GM23338 (cell line): ENCODE results near the gene MIF. TPM values are rescaled to one million over a fixed set of nuclear protein-coding genes. Genes with fewer than 3 reads are reported as not detected.
"Not testable (repeated sequence)": the region's sequence is repeated elsewhere in the genome, so short reads cannot be mapped to it uniquely, and the experiment has no call there.

Source experiments
- ATAC-seq: fragments of 200-7000 bp; cut with Tn5 transposase; 3 replicates; pipeline ENCODE4 v1.9.1; 2020
- DNase-seq: peaks from one replicate; pipeline ENCODE4 v3.0.0-alpha.2; 2015; ENCODE audit warnings: low spot score
- H2AFZ ChIP-seq: fragments of 200-600 bp; sonication (generic); 2 replicates; pipeline ENCODE4 v1.8.0; 2016; ENCODE audit warnings: antibody characterized with exemption, mild to moderate bottlenecking, moderate library complexity
- H3F3A ChIP-seq: fragments of 200-600 bp; sonication (generic); replicated peaks from 2 replicates; pipeline ENCODE4 v1.8.0; 2017; ENCODE audit warnings: antibody characterized with exemption, mixed run types, low read depth
- H3K27ac ChIP-seq: fragments of 200-600 bp; sonication (generic); 2 replicates; pipeline ENCODE4 v1.6.1; 2016; ENCODE audit warnings: low read depth
- H3K27me3 ChIP-seq: fragments of 200-600 bp; sonication (generic); 2 replicates; pipeline ENCODE4 v1.8.0; 2016; ENCODE audit warnings: mild to moderate bottlenecking, mixed run types, moderate library complexity; ENCODE audit not compliant: insufficient read depth
- H3K36me3 ChIP-seq: fragments of 200-600 bp; sonication (generic); 2 replicates; pipeline ENCODE4 v1.8.0; 2016; ENCODE audit warnings: mild to moderate bottlenecking; ENCODE audit not compliant: insufficient read depth
- H3K4me1 ChIP-seq: fragments of 200-600 bp; sonication (generic); 2 replicates; pipeline ENCODE4 v1.8.0; 2016; ENCODE audit warnings: mild to moderate bottlenecking, moderate library complexity; ENCODE audit not compliant: insufficient read depth
- H3K4me2 ChIP-seq: fragments of 200-600 bp; sonication (generic); 2 replicates; pipeline ENCODE4 v1.7.1; 2017; ENCODE audit warnings: mixed run types
- H3K4me3 ChIP-seq: fragments of 200-600 bp; sonication (generic); 2 replicates; pipeline ENCODE4 v1.6.1; 2016; ENCODE audit warnings: mixed run types
- H3K79me2 ChIP-seq: fragments of 200-600 bp; sonication (generic); replicated peaks from 2 replicates; pipeline ENCODE4 v1.8.0; 2017; ENCODE audit warnings: mild to moderate bottlenecking; ENCODE audit not compliant: insufficient read depth
- H3K9me2 ChIP-seq: fragments of 200-600 bp; sonication (generic); 2 replicates; pipeline ENCODE4 v1.8.0; 2017; ENCODE audit not compliant: insufficient read depth
- H4K20me1 ChIP-seq: fragments of 200-600 bp; sonication (generic); replicated peaks from 2 replicates; pipeline ENCODE4 v1.8.0; 2017; ENCODE audit warnings: mild to moderate bottlenecking; ENCODE audit not compliant: insufficient read depth
- H3K27ac Mint-ChIP-seq: 2 replicates; pipeline ENCODE4 v1.8.0; 2020; ENCODE audit warnings: inconsistent platforms, mild to moderate bottlenecking, moderate library complexity, mixed read lengths
- H3K27me3 Mint-ChIP-seq: 3 replicates; pipeline ENCODE4 v1.8.0; 2022; ENCODE audit warnings: low read depth, mild to moderate bottlenecking, moderate library complexity, mixed read lengths, inconsistent platforms; ENCODE audit not compliant: insufficient read depth, poor library complexity
- H3K36me3 Mint-ChIP-seq: 3 replicates; pipeline ENCODE4 v1.8.0; 2021; ENCODE audit warnings: low read depth, mild to moderate bottlenecking, inconsistent platforms, moderate library complexity, mixed read lengths
- H3K4me1 Mint-ChIP-seq: 3 replicates; pipeline ENCODE4 v1.8.0; 2020; ENCODE audit warnings: mild to moderate bottlenecking, inconsistent platforms, mixed read lengths
- H3K4me3 Mint-ChIP-seq: 3 replicates; pipeline ENCODE4 v1.8.0; 2021; ENCODE audit warnings: moderate library complexity, mild to moderate bottlenecking, inconsistent platforms, mixed read lengths
- H3K9me3 Mint-ChIP-seq: 3 replicates; pipeline ENCODE4 v1.8.0; 2020; ENCODE audit warnings: moderate library complexity, mild to moderate bottlenecking, inconsistent platforms, mixed read lengths
- CREB1 ChIP-seq: fragments of 250-450 bp; sonication (Bioruptor Pico); IDR thresholded peaks from 2 replicates; pipeline ENCODE4 v1.5.0; 2020; ENCODE audit warnings: low read depth, mild to moderate bottlenecking, moderate library complexity
- EZH2 ChIP-seq: fragments of 200-600 bp; sonication (generic); IDR thresholded peaks from one replicate; pipeline ENCODE4 v1.8.0; 2017; ENCODE audit warnings: antibody characterized with exemption, mild to moderate bottlenecking, low read depth; ENCODE audit not compliant: unreplicated experiment
- NANOG ChIP-seq: IDR thresholded peaks from 2 replicates; pipeline ENCODE4 v1.6.1; 2016; ENCODE audit warnings: antibody characterized with exemption, borderline replicate concordance
- POLR2AphosphoS5 ChIP-seq: IDR thresholded peaks from 2 replicates; pipeline ENCODE4 v1.6.1; 2016; ENCODE audit warnings: antibody characterized with exemption, low read depth
- STAT1 ChIP-seq: IDR thresholded peaks from one replicate; pipeline ENCODE4 v1.6.1; 2016; ENCODE audit warnings: antibody characterized with exemption; ENCODE audit not compliant: unreplicated experiment
- ZNF114 ChIP-seq: fragments of 250-450 bp; sonication (Bioruptor Pico); IDR thresholded peaks from 2 replicates; pipeline ENCODE4 v1.5.0; 2020; ENCODE audit warnings: mild to moderate bottlenecking, moderate library complexity
- ZNF331 ChIP-seq: fragments of 250-450 bp; sonication (Bioruptor Pico); IDR thresholded peaks from 2 replicates; pipeline ENCODE4 v1.5.0; 2020; ENCODE audit warnings: low read depth, mild to moderate bottlenecking, moderate library complexity
- polyA plus RNA-seq: library from polyadenylated mRNA; unstranded; fragments of >200 nt; fragmentation: Nextera tagmentation; extraction: Ambion mirVana; gene quantifications from 2 replicates; pipeline ENCODE4 v1.2.1, GENCODE V29; 2016
- total RNA-seq: library from RNA; depleted of rRNA; stranded (reverse); fragments of >200 nt; shearing (Covaris generic); gene quantifications from 2 replicates; pipeline ENCODE4 v1.2.3, GENCODE V29; 2014
- TF ChIP-seq, protein P1 (sequence below): IDR thresholded peaks from one replicate; pipeline ENCODE4 v1.6.1; 2018; ENCODE audit warnings: antibody characterized with exemption; ENCODE audit not compliant: unreplicated experiment
- TF ChIP-seq, protein P2 (sequence below), 2 experiments: fragments of 200-600 bp in 1 of 2; sonication (generic) in 1 of 2; conservative IDR thresholded peaks; 2 replicates each; pipeline versions ENCODE4 v1.5.1 to v1.6.1; 2016 to 2017; ENCODE audit warnings: antibody characterized with exemption in 2 of 2, low read depth in 2 of 2, mild to moderate bottlenecking in 2 of 2, moderate library complexity in 1 of 2

MIF gene
- total and polyA plus RNA-seq, 2 experiments from 2014 or later: 800 to 5,205 TPM

DNA sequence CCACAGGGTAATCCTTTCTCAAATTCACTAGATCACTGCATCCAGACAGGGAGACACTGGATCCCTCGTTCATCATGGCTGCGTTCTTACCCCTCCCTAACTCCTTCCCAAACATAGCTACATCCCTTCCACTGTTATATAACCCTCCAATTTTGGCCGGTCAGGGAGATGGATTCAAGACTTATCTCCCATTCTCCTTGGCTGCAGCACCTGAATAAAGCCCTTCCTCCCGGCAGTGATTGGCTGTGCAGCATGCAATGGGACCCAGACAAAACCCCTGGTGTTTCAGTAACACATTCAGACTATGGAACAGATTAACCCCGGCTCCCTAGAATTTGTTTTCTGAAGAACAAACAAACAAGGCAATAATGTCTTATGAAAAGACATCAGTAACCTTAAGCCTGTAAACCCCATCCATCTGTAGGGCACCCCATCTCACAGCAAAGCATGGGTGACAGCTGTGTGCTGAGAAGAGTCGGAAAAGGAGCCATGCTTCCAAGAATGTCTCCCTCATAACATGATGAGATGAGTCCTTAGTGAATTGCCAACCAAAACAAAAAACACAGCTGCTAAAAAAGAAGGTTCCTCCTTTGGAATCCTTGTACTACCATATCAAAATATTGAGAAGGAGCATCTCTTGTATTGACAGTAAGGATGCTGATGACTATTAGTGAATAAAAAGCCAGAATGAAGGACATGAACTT, 5.0 kb downstream of the MIF start (continued):
- TF ChIP-seq, protein P1, sequence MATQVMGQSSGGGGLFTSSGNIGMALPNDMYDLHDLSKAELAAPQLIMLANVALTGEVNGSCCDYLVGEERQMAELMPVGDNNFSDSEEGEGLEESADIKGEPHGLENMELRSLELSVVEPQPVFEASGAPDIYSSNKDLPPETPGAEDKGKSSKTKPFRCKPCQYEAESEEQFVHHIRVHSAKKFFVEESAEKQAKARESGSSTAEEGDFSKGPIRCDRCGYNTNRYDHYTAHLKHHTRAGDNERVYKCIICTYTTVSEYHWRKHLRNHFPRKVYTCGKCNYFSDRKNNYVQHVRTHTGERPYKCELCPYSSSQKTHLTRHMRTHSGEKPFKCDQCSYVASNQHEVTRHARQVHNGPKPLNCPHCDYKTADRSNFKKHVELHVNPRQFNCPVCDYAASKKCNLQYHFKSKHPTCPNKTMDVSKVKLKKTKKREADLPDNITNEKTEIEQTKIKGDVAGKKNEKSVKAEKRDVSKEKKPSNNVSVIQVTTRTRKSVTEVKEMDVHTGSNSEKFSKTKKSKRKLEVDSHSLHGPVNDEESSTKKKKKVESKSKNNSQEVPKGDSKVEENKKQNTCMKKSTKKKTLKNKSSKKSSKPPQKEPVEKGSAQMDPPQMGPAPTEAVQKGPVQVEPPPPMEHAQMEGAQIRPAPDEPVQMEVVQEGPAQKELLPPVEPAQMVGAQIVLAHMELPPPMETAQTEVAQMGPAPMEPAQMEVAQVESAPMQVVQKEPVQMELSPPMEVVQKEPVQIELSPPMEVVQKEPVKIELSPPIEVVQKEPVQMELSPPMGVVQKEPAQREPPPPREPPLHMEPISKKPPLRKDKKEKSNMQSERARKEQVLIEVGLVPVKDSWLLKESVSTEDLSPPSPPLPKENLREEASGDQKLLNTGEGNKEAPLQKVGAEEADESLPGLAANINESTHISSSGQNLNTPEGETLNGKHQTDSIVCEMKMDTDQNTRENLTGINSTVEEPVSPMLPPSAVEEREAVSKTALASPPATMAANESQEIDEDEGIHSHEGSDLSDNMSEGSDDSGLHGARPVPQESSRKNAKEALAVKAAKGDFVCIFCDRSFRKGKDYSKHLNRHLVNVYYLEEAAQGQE: no peak
- TF ChIP-seq POLR2AphosphoS5 (no peak), ZNF114 (no peak)

DNA sequence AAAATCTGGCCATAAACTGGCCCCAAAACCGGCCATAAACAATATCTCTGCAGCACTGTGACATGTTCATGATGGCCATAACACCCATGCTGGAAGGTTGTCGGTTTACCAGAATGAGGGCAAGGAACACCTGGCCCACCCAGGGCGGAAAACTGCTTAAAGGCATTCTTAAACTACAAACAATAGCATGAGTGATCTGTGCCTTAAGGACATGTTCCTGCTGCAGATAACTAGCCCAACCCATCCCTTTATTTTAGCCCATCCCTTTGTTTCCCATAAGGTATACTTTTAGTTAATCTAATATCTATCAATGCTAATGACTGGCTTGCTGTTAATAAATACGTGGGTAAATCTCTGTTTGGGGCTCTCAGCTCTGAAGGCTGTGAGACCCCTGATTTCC, 6.0 kb downstream of the MIF start:
- not testable (repeated sequence) for H3K9me2 ChIP-seq, H3K4me2 ChIP-seq, H3K27ac ChIP-seq, H3K27ac Mint-ChIP-seq, H3K79me2 ChIP-seq, H2AFZ ChIP-seq, ATAC-seq, DNase-seq, H3K36me3 ChIP-seq, H4K20me1 ChIP-seq, H3K27me3 ChIP-seq, H3K4me3 Mint-ChIP-seq, H3K4me3 ChIP-seq
- Histone ChIP-seq H3F3A (peaks cover 19% of the 10 kb centered on the region), H3K4me1 (peaks cover 12% of the 10 kb centered on the region; the same call in 1 of the 2 replicates)
- Mint-ChIP-seq H3K36me3 (peaks cover 51% of the 10 kb centered on the region), H3K9me3 (peaks cover 21% of the 10 kb centered on the region), H3K4me1 (peaks cover 18% of the 10 kb centered on the region), H3K27me3 (peaks cover 23% of the 10 kb centered on the region)

DNA sequence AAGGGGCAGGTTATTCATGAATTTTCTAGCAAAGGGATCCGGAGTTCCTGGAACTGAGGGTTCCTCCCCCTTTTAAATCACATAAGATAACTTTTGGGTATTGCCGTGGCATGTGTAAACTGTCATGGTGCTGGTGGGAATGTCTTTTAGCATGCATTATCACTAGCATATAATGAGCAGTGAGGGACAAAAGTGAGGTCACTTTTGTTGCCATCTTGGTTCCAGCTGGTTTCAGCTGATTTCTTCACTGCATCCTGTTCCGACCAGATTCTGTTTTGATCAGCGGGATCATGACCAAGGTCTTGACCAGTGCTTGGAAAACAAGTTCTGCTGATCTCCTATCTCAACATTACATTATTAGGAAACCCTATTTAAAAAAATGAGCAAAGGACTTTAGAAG, 7.4 kb downstream of the MIF start:
- H3K27me3 Mint-ChIP-seq: peaks cover 17% of the 10 kb centered on the region
- no peaks in the 10 kb centered on the region for H3K9me2 ChIP-seq
- H3K27ac Mint-ChIP-seq: no peak overlapping the region

More for the DNA sequence above, 7.4 kb downstream of the MIF start:
- H3K79me2 ChIP-seq: no peaks in the 10 kb centered on the region
- no peak overlapping the region for H3K4me3 ChIP-seq
- peaks cover 7% of the 10 kb centered on the region for H4K20me1 ChIP-seq
- H3K36me3 Mint-ChIP-seq: peaks cover 37% of the 10 kb centered on the region
- H3K27me3 ChIP-seq: peaks cover 10% of the 10 kb centered on the region; the same call in 1 of the 2 replicates
- peaks cover 12% of the 10 kb centered on the region for H3K4me1 Mint-ChIP-seq
- H3K4me1 ChIP-seq: peaks cover 11% of the 10 kb centered on the region
- H3K9me3 Mint-ChIP-seq: peaks cover 19% of the 10 kb centered on the region
- no peaks in the 10 kb centered on the region; the same call in 1 of the 2 replicates for H3K36me3 ChIP-seq
- no peak overlapping the region for H2AFZ ChIP-seq
- TF ChIP-seq EZH2: no peak
- no peak for TF ChIP-seq CREB1
- no peak for TF ChIP-seq ZNF114
- no peak for TF ChIP-seq ZNF331
- TF ChIP-seq, protein P1: no peak
- TF ChIP-seq STAT1: no peak
- TF ChIP-seq, protein P2, sequence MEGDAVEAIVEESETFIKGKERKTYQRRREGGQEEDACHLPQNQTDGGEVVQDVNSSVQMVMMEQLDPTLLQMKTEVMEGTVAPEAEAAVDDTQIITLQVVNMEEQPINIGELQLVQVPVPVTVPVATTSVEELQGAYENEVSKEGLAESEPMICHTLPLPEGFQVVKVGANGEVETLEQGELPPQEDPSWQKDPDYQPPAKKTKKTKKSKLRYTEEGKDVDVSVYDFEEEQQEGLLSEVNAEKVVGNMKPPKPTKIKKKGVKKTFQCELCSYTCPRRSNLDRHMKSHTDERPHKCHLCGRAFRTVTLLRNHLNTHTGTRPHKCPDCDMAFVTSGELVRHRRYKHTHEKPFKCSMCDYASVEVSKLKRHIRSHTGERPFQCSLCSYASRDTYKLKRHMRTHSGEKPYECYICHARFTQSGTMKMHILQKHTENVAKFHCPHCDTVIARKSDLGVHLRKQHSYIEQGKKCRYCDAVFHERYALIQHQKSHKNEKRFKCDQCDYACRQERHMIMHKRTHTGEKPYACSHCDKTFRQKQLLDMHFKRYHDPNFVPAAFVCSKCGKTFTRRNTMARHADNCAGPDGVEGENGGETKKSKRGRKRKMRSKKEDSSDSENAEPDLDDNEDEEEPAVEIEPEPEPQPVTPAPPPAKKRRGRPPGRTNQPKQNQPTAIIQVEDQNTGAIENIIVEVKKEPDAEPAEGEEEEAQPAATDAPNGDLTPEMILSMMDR (conservative IDR thresholded peaks at IDR 0.05; ENCODE audit: low read depth in 2 of 2): no peak
- no peak for TF ChIP-seq NANOG
- TF ChIP-seq POLR2AphosphoS5: no peak
- ATAC-seq (no peak), DNase-seq (no peak)
- H3K27ac ChIP-seq: no peak overlapping the region
- H3F3A ChIP-seq: peaks cover 10% of the 10 kb centered on the region
- no peak overlapping the region for H3K4me3 Mint-ChIP-seq
- H3K4me2 ChIP-seq: no peak overlapping the region
